SU-DHL-6 (cell line): ENCODE results near the gene MAGEL2.

ENCODE experiments used
- EZH2phosphoT487 ChIP-seq: fragments of 200-600 bp; sonication (generic), shearing (Covaris generic); conservative IDR thresholded peaks from 2 replicates; pipeline ENCODE4 v1.6.1; 2018; ENCODE audit warnings: mild to moderate bottlenecking, antibody characterized with exemption, low read length, moderate library complexity, mixed read lengths
- TF ChIP-seq, protein P1 (sequence below): fragments of 200-600 bp; sonication (generic); IDR thresholded peaks from one replicate; pipeline ENCODE4 v1.5.1; 2017; ENCODE audit warnings: antibody characterized with exemption, mild to moderate bottlenecking, low read length, moderate library complexity; ENCODE audit not compliant: insufficient read depth, poor library complexity, severe bottlenecking

DNA sequence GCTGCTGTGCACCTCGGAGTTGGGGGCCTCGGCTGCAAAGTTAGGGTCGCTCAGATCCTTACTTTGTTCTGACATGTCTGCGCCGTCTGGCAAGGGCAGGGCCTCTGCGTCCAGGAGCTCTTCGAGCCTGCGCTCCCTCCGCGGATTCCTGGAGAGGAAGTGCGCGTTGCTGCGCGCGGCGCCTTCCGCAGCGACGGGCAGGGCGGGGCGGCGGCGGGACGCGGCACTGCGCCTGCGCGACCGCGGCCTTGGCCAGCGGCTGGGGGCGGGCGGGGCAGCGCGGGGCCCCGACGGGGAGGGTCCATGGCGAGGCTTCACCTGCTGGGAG lies 39.4 kb upstream of the MAGEL2 start, which contains the start of gene NDN:
- TF ChIP-seq, protein P1, sequence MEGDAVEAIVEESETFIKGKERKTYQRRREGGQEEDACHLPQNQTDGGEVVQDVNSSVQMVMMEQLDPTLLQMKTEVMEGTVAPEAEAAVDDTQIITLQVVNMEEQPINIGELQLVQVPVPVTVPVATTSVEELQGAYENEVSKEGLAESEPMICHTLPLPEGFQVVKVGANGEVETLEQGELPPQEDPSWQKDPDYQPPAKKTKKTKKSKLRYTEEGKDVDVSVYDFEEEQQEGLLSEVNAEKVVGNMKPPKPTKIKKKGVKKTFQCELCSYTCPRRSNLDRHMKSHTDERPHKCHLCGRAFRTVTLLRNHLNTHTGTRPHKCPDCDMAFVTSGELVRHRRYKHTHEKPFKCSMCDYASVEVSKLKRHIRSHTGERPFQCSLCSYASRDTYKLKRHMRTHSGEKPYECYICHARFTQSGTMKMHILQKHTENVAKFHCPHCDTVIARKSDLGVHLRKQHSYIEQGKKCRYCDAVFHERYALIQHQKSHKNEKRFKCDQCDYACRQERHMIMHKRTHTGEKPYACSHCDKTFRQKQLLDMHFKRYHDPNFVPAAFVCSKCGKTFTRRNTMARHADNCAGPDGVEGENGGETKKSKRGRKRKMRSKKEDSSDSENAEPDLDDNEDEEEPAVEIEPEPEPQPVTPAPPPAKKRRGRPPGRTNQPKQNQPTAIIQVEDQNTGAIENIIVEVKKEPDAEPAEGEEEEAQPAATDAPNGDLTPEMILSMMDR: no peak
- TF ChIP-seq EZH2phosphoT487: no peak
